Thymus (tissue), 11 donors: ENCODE results near the gene ZBTB48. TPM values are rescaled to one million over a fixed set of nuclear protein-coding genes. Genes with fewer than 3 reads are reported as not detected.

ENCODE experiments used
- DNase-seq, 9 donors: peaks; one replicate each; pipeline ENCODE4 v3.0.0-alpha.2; 2013; ENCODE audit warnings: low spot score in 9 of 9, low read depth in 6 of 9, missing footprints in 1 of 9
- H3K27ac ChIP-seq, 2 donors: one replicate each; pipeline ENCODE4 v1.5.1; 2013; ENCODE audit warnings: control low read depth in 1 of 2, low read depth in 1 of 2, low read length in 1 of 2, mild to moderate bottlenecking in 1 of 2, moderate library complexity in 1 of 2
- H3K27me3 ChIP-seq, 2 donors: one replicate each; pipeline ENCODE4 v1.5.1; 2013; ENCODE audit warnings: low read length in 1 of 2; ENCODE audit not compliant: control insufficient read depth in 2 of 2, insufficient read depth in 1 of 2
- H3K36me3 ChIP-seq, 2 donors: one replicate each; pipeline ENCODE4 v1.5.1; 2013; ENCODE audit warnings: low read length in 1 of 2, mild to moderate bottlenecking in 1 of 2, moderate library complexity in 1 of 2; ENCODE audit not compliant: control insufficient read depth in 2 of 2, insufficient read depth in 2 of 2
- H3K4me1 ChIP-seq, 2 donors: one replicate each; pipeline ENCODE4 v1.5.1; 2013; ENCODE audit warnings: low read length in 2 of 2; ENCODE audit not compliant: control insufficient read depth in 2 of 2, insufficient read depth in 2 of 2
- H3K4me3 ChIP-seq, 2 donors: one replicate each; pipeline ENCODE4 v1.5.1; 2013; ENCODE audit warnings: low read length in 2 of 2, control low read depth in 1 of 2, mild to moderate bottlenecking in 1 of 2
- H3K9me3 ChIP-seq, 2 donors: one replicate each; pipeline ENCODE4 v1.5.1; 2013; ENCODE audit warnings: low read length in 1 of 2, mild to moderate bottlenecking in 1 of 2; ENCODE audit not compliant: control insufficient read depth in 2 of 2, insufficient read depth in 1 of 2
- WGBS: extraction: QIAGEN DNeasy Blood & Tissue Kit; methylation state at CpG from one replicate; pipeline ENCODE4 v1.1.7; 2013; 5-methylcytosine and 5-hydroxymethylcytosine counted together
- polyA plus RNA-seq: library from polyadenylated mRNA; stranded (reverse); fragments of 200-250 nt; gene quantifications from one replicate; pipeline ENCODE4 v1.2.3, GENCODE V29; 2013
- total RNA-seq: library from RNA; stranded (reverse); fragments of 120-200 nt; gene quantifications from one replicate; pipeline ENCODE4 v1.2.4, GENCODE V29; 2013
- donor health status: healthy.

Gene ZBTB48
- total and polyA plus RNA-seq, 2 donors: 30.7 to 124 TPM

GRCh38 chr1:6601049-6601922, 21.5 kb downstream of the ZBTB48 start:
- Histone ChIP-seq H3K4me3 (peak overlapping the region; percentile 77 to 92), H3K9me3 (no peaks in the 10 kb centered on the region), H3K4me1 (peaks cover 17 to 43% of the 10 kb centered on the region in 2 donors), H3K36me3 (peaks cover 23 to 25% of the 10 kb centered on the region in 2 donors), H3K27ac (peak overlapping the region; percentile 20 to 91), H3K27me3 (peaks cover 0 to 5% of the 10 kb centered on the region in 2 donors)
- under 1% methylated on average over 40 of the region's 40 CpGs for WGBS
- peak in 3 of 9 donors; percentile 48 to 76 (median 58) for DNase-seq

- Histone ChIP-seq H3K4me1 (peaks cover 17 to 43% of the 10 kb centered on the region in 2 donors), H3K27ac (peak overlapping the region; percentile 8 to 91), H3K27me3 (peaks cover 0 to 5% of the 10 kb centered on the region in 2 donors), H3K9me3 (no peaks in the 10 kb centered on the region), H3K4me3 (peak overlapping the region; percentile 77 to 92), H3K36me3 (peaks cover 16 to 19% of the 10 kb centered on the region in 2 donors)
- DNase-seq: peak in 2 of 9 donors; percentile 29 to 35
- under 1% methylated on average over 103 of the region's 103 CpGs for WGBS
These were observed 22.3 kb downstream of the ZBTB48 start for GRCh38 chr1:6601923-6602668.

- Histone ChIP-seq H3K27ac (peak within 1 kb of the TSS; percentile 95), H3K27me3 (peaks cover 0 to 5% of the 10 kb centered on the region in 2 donors), H3K36me3 (peaks cover 9 to 12% of the 10 kb centered on the region in 2 donors), H3K4me1 (peaks cover 17 to 43% of the 10 kb centered on the region in 2 donors), H3K4me3 (peak within 1 kb of the TSS; percentile 77 to 92), H3K9me3 (no peaks in the 10 kb centered on the region)
- peak in 6 of 9 donors; percentile 70 to 91 (median 76) for DNase-seq
- WGBS: under 1% methylated on average over 84 of the region's 84 CpGs
These were observed 23.0 kb downstream of the ZBTB48 start, which contains the start of gene KLHL21 for GRCh38 chr1:6602669-6603237. KLHL21 (minus strand) TSS chr1:6602869; CDS start chr1:6602817, 52 bp downstream.

- peak in 3 of 9 donors; percentile 43 to 82 (median 60) for DNase-seq
- Histone ChIP-seq H3K27ac (peak overlapping the region; percentile 95), H3K9me3 (no peaks in the 10 kb centered on the region), H3K4me1 (peaks cover 17 to 43% of the 10 kb centered on the region in 2 donors), H3K36me3 (peaks cover 3 to 7% of the 10 kb centered on the region in 2 donors), H3K27me3 (peaks cover 0 to 5% of the 10 kb centered on the region in 2 donors), H3K4me3 (peak overlapping the region; percentile 60 to 92)
- WGBS: 2% methylated on average over 36 of the region's 36 CpGs
These were observed 23.6 kb downstream of the ZBTB48 start for GRCh38 chr1:6603238-6603914.

- H3K27ac ChIP-seq: peak overlapping the region; percentile 95
- H3K36me3 ChIP-seq: peaks cover under 1 to 2% of the 10 kb centered on the region in 2 donors
- peaks cover 0 to 5% of the 10 kb centered on the region in 2 donors for H3K27me3 ChIP-seq
- H3K4me1 ChIP-seq: peaks cover 14 to 41% of the 10 kb centered on the region in 2 donors
- 74% methylated on average over 19 of the region's 19 CpGs for WGBS
- peak overlapping the region; percentile 60 to 92 for H3K4me3 ChIP-seq
- no peak for DNase-seq
- H3K9me3 ChIP-seq: no peaks in the 10 kb centered on the region
These were observed 24.2 kb downstream of the ZBTB48 start for GRCh38 chr1:6603915-6604558.

GRCh38 chr1:6612641-6613360, 33.0 kb downstream of the ZBTB48 start:
- 1% methylated on average over 67 of the region's 67 CpGs for WGBS
- peak in 2 of 9 donors; percentile 12 to 39 for DNase-seq
- Histone ChIP-seq H3K36me3 (peaks cover 0 to 7% of the 10 kb centered on the region in 2 donors), H3K27ac (peak overlapping the region; percentile 55 to 83), H3K27me3 (peaks cover 0 to 19% of the 10 kb centered on the region in 2 donors), H3K9me3 (no peaks in the 10 kb centered on the region), H3K4me1 (peaks cover 4 to 14% of the 10 kb centered on the region in 2 donors), H3K4me3 (peak overlapping the region; percentile 64 to 93)

- DNase-seq: peak; percentile 86 to 99 (median 96)
- H3K27me3 ChIP-seq: peaks cover 0 to 19% of the 10 kb centered on the region in 2 donors
- peaks cover 4 to 9% of the 10 kb centered on the region in 2 donors for H3K36me3 ChIP-seq
- peak within 1 kb of the TSS; percentile 64 to 93 for H3K4me3 ChIP-seq
- under 1% methylated on average over 84 of the region's 84 CpGs for WGBS
- no peaks in the 10 kb centered on the region for H3K9me3 ChIP-seq
- H3K27ac ChIP-seq: peak within 1 kb of the TSS; percentile 55 to 91
- H3K4me1 ChIP-seq: peaks cover 4 to 14% of the 10 kb centered on the region in 2 donors
These were observed 33.7 kb downstream of the ZBTB48 start, which contains the start of gene PHF13 for GRCh38 chr1:6613361-6614018. PHF13 (plus strand) TSS chr1:6613731; CDS start chr1:6614067, 336 bp downstream.
